HG03095 (cell line): ENCODE measurements around the gene ABCG8.

Source experiments
- ATAC-seq: cut with Tn5 transposase; IDR thresholded peaks from one replicate; pipeline ENCODE4 v1.9.1; 2021; ENCODE audit warnings: moderate library complexity; ENCODE audit not compliant: unreplicated experiment

The ABCG8 gene

GRCh38 chr2:43825841-43826240 is 12.9 kb upstream of the ABCG8 start:
- no peak for ATAC-seq

GRCh38 chr2:43826305-43827250 is 12.2 kb upstream of the ABCG8 start:
- ATAC-seq, result no peak

- ATAC-seq, result no peak
These were observed 7.1 kb upstream of the ABCG8 start for GRCh38 chr2:43831543-43832294.

- ATAC-seq, result no peak
These were observed 6.3 kb upstream of the ABCG8 start for GRCh38 chr2:43832457-43832856.

GRCh38 chr2:43837033-43837432 is 1.7 kb upstream of the ABCG8 start:
- ATAC-seq, result no peak

- no peak for ATAC-seq
These were observed 776 bp upstream of the ABCG8 start for GRCh38 chr2:43837831-43838559.

GRCh38 chr2:43839776-43840564 is 1.2 kb downstream of the ABCG8 start:
- ATAC-seq, result no peak

- ATAC-seq, result no peak
These were observed 2.2 kb downstream of the ABCG8 start for GRCh38 chr2:43840965-43841364.

- ATAC-seq, result no peak
These were observed 3.4 kb downstream of the ABCG8 start for GRCh38 chr2:43841949-43842865.

- ATAC-seq, result no peak
These were observed 4.1 kb downstream of the ABCG8 start for GRCh38 chr2:43842866-43843226.

GRCh38 chr2:43845181-43845580 is 6.4 kb downstream of the ABCG8 start:
- no peak for ATAC-seq

- ATAC-seq, result no peak
These were observed 7.5 kb downstream of the ABCG8 start for GRCh38 chr2:43846140-43846793.

GRCh38 chr2:43848214-43848613 is 9.4 kb downstream of the ABCG8 start:
- ATAC-seq, result no peak

- ATAC-seq, result no peak
These were observed 12.5 kb downstream of the ABCG8 start for GRCh38 chr2:43851011-43851980.

- no peak for ATAC-seq
These were observed 13.5 kb downstream of the ABCG8 start for GRCh38 chr2:43852196-43852730.

GRCh38 chr2:43853141-43854081 is 14.6 kb downstream of the ABCG8 start:
- no peak for ATAC-seq

GRCh38 chr2:43854671-43855070 is 15.9 kb downstream of the ABCG8 start:
- ATAC-seq, result no peak
